GM19438 (cell line): ENCODE results near the gene HOXB13.

Source experiments
- ATAC-seq: cut with Tn5 transposase; IDR thresholded peaks from one replicate; pipeline ENCODE4 v1.9.1; 2021; ENCODE audit warnings: low read depth; ENCODE audit not compliant: unreplicated experiment

The HOXB13 gene

DNA sequence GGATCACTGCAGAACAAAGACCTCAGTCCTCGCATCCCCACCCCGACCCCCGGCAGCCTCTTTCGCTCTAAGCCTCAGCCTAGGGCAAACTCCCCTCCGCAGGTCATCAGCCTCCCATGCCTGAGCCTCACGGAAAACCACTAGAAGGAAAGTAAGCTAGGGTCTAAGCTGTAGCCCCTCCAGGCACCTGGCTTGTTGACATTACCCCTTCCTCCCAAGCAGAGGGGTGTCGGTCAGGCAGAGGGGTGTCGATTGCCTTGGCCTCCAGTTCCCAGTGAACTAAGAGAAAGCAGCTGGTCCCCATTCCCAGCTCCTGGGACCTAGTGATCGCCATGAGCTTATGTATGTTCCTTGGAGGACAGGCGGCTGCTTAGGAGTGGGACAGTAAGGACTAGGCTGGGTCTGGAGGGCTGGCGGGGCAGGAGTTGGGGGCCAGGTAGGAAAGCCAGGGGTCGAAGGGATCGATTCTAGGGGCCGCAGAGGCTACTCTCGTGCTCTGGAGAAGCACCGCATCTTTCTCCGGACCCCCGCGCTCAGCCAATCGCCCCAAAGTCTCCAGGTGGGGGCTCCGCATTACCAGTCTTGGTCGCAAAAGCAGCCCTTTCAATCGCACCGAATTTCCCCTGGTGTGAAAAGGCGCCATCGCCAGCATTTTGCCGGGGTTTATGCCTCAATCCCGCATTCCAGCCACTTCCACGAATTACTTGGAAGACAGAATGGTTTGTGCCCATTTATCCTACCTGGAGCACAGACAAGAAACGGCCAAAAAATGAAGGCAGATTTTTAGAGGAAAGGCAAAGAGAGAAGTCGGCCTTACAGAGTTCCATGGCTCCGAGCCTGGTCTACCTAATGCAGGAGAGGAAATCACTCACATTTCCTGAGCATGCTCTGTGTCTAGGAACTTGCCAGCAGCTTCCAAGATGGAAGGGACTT, 21.3 kb upstream of the HOXB13 start:
- no peak for ATAC-seq

DNA sequence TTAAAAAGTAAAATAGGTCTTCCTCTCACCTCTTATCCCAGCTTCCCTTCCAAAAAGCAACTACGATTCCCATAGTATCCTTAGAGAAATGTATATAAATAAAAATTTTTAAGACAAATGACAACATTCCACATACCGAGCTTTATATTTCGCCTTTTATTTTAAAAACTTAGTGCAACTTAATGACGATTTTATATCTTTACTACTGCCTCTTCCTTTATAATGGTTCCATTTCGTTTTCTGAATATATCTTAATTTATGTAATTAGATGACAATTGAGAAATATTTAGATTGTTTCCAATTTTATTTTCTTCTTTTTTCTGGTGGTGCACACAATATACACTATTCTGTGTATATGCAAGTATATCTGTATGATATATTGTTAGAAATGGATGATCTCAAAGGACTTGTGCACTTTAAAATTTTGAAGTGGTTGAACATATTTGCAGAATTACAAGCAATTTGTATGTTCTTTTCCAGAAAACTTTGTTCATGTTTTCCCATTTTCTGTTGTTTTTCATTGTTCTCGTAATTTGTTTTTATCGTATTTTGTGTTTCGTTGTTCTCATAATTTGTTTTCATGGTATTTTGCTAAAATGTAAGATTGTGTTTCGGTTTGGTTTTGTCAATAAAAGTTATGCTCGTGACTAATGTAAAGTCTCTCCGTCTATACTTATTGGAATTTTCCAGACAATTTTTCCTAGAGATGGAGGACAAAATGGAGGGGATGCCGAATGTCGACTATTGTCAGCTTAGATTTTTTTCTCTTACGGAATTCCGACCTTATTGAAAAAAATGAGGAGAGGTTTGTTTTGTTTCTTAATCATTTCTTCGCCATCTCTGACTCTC, 20.4 kb upstream of the HOXB13 start:
- ATAC-seq = no peak

DNA sequence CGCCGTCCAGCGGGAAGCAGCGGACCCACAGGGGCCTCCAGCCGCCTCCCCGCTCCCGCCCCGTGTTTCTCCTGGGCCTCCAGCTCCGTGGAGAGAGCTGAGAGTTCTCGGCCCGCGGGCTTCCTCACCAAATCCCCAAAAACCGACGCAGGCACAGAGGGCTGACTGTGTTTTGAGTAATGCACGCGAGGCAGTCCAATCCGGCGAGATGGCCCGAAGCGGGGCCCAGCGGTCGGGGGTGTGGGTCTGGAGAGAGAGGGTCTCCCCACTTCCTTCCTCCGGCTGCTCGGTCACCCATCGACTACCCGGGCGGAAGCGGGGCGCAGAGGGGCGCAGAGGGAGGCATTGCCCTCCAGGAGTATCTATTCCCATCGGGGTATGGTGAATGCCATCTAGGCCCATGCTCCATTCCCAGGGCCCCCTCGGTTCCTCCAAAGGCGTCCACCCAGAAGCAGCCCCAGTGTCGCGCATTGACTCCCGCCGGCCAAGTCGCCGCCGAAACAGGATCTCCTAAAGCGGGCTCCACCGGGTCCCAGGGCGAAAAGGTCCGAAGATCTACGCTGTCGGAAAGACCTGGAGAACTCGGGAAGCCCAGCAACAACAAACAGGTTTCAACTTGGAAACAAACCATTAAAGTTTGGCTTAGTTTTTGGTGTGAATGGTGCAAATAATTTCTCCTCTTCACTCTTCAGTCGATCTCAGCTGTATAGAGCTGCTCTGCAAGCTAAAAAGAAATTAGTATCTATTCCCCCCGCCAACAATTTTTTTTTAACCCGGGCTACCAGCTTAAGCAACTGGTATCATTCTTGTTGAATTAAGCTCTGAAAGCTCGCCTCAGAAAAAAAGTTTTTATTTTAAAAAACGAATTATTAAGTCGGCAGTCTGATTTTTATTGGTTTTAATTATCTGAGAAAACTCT, 19.2 kb upstream of the HOXB13 start:
- no peak for ATAC-seq

DNA sequence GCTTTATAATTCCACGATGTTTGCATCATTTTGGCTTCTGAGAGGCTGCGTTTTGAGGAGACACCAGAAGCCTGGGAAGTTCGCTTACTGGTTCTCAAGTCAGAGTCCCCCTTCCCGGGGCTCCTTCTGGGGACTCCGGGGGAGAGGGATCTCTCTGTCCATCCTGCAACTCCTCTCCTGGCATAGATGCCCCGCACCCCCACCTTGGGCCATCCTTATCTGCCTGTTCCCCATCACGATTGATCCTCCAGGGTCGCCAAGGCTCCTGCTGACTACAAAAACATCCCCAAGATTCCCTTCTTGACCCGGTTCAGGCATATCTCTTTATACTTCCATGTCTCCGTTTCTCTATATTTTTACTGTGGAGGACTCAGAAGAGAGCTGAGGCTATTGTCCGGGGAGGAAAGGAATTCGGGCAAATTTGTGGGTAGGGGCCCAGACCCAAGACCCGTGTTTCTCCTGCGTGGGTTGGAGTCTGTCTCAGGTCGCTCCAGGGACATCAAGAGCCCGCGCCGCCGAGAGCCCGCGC, 18.4 kb upstream of the HOXB13 start:
- ATAC-seq = no peak

DNA sequence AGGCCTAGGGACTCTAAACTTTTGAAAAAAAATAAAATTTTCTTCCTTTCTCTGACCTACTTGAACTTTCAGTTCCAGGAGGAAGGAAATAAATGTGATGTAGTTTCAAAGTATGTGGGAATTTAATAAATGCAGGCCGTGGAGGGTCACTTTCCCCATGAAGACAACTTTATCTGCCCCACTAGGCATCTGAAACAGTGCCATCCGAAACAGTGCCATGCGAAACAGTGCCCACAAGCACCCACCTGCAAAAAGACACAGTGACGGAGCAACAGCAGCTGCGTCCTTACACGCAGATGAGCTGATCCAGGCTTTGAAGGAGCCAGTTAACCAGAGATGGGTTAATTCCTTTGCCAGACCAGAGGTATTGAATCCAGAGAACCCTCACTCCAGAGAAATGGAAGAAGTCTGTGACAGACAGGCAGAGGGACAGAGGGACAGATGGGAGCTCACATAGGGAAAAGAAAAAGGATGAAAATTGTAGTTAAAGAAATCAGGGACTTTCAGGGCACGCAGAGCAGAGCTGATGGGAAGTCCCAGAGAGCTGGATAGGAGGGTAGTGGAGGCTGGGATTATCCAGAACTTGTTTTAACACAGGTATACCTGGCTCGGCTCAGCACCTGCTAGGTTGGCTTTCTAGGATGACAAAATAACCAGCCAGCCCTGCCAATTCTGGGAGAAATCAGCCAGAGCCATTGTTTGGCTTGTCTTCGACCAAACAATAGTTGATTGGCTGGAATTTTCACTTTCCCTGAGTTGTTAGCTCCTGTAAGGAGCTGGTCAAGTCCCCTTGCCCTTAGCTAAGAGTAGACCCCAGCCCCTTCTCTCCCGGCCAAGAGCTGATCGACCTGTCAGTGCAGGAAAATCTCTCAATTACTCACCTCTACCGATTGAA, 17.1 kb upstream of the HOXB13 start:
- no peak for ATAC-seq

DNA sequence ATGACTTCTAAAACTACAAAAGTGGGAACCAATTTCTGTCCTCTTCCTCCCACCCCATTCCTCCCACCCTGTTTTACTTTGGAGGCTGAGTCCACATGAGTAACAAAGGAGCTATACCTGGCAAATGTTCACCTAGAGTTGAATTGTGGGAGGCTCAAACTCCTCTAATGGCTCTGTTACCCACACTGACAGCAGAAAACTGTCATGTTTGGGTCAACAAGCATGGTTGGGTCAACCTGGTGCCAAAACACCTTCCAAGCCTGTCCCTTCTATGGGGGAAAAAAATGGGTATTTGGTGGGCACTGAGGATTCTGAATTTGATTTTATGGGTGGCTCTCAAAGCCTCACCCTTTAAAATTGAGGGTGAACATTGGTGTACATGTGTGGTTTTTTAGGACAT, 12.0 kb upstream of the HOXB13 start:
- ATAC-seq = no peak

DNA sequence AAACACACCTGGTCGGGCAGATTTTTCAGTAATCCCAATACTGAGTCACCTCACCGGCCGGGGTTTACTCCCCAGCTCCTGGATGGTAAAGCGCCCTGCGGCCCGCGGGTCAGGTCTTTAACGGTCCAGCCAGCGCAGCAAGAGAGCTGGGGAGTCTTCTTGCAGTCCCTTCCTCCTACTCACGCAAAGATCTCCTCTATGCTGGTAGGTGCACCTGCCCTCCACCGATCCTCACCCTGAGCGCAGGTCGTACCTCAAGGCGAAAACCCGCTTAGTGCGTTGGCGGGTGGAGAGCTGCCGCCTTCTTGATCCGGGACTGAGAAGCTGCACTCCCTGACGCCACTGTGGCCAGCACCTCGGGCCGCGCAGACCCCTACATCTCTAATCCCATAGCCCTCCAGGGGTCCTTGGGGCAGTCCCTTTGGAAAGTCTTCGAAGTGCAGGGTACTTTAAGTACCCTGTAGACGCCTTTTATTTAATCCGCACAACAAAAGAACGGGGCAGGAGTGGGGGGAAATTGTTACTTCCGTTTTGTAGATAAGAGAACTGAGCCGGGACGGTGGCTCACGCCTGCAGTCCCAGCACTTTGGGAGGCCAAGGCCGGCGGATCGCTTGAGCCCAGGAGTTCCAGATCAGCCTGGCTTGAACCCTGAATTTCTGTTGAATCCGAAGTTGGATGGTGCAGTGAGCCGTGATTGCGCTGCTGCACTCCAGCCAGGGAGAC, 10.4 kb upstream of the HOXB13 start:
- ATAC-seq = no peak

DNA sequence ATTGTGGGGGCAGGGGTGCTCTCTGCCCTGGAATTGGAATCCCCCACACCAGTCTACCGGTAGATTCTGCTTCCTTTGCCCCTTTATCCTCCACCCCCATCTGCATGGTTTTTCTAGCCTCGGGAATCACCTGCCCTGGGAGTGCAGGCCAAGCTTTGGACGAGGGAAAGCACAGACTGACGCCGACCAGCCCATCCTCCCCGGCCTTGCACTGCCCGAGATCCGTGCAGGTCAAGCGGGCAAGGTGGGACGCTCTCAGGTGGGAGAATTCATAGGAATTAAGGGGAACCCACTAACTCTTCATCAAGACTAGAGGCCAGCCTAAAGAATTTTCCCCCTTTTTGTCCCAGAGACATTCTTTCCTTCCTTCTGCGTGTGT, 9.9 kb upstream of the HOXB13 start:
- no peak for ATAC-seq

DNA sequence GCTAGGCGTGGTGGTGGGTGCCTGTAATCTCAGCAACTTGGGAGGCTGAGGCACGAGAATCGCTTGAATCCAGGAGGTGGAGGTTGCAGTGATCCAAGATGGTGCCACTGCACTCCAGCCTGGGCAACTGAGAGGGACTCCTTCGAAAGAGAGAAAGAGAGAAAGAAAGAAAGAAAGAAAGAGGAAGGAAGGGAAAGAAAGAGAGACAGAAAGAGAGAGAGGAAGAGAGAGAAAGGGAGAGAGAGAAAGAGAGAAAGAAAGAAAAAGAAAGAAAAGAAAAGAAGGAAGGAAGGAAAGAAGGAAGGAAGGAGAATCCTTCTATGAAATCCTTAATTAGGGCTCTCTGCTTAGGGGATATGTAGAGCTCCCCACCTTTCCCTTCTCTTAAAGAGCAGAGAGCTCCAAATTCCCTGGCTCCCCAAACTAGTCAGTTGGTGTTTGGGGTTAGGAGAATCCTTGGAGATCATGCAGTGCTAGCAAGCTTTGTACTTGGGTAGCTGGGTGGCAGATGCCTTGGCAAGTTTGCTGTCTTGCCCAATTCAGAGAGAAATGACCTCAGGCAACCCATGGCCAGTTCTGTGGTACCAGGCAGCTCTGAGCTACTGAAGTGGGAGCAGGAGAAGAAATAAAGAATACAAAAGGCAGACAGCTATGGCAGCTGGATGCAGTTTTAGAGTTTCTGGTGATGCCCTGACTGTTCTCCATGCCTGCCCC, 8.9 kb upstream of the HOXB13 start:
- ATAC-seq = no peak

DNA sequence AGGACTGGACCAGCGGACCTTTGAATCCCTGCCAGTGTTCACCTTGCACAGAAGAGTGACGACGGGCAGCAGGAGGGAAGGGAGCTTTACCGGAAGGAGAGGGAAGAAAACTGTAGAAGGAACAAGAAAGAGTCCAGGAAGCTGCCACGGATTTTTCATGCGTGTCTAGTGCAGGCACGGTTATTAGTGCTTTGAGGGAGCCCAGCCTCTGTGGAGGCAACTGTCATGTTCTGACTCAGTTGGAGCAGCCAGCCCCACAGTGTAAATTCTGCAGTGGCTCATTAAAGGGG, 6.5 kb upstream of the HOXB13 start:
- ATAC-seq = no peak

DNA sequence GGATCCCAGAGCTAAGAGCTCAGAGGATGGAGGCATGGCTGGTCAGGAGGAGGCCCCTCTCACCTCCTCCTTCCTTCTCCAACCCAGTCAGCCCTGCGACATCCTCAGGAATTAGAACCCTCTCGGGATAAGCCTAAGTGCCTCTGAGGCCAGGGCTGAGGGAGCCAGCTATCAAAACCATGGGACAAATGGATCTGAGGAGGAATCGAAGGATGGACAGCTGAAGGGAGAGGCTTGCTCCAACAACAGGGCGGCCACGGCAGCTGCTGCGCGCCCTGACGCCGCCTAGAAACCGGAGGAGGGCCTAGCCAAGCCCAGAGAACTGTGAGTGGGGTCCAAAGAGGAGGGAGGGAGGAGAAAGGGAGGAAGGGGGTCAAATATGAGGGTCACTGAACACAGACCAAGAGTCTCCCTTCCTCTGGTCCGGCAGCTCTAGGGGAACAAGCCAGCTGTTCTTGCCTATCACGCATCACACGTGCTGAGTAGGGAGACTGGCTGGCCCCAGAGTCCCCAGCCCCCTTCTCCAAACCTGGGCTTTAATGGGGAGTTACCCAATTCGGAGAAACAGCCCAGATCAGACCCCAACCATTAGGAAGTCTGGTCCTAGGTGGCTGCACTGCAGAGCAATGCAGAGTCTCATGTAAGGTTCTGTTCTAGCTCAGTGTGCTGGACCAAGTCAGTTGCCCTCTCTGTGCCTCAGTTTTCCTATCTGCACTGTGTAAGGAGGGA, 5.9 kb upstream of the HOXB13 start:
- ATAC-seq = no peak

DNA sequence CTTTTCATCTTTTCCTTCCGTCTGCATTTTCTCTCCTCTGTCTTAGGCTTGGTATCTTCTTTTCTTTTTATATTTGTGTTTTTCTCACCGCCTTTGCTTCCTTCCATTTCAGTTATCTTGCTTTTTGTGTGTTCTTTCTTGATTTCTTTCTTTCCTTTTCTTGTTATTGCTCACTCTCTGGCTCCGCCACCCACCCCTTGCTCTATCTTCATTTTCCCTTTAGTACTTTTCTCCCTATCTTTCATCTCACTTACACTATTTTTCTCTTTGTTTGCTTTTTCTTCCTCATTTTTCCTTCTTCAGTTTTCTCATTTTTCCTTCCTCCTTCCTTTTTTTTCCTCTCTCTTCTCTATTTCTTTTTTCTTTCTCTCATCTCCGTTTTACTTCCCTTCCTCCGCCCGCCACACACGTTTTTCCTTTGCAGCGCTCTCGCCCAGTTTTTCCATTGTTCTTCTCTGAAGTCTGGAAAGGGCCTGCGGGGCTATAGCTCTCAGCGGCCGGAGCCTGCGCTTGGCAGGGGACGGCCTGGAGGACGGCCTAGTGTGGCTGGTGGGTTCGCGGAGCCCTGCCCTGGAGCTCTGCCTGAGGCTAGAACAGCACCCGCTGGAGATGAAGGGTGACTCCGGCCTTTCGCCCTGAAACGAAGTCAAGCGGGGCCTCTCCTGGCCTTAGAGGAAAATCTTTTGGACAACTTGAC, 5.2 kb upstream of the HOXB13 start:
- no peak for ATAC-seq

DNA sequence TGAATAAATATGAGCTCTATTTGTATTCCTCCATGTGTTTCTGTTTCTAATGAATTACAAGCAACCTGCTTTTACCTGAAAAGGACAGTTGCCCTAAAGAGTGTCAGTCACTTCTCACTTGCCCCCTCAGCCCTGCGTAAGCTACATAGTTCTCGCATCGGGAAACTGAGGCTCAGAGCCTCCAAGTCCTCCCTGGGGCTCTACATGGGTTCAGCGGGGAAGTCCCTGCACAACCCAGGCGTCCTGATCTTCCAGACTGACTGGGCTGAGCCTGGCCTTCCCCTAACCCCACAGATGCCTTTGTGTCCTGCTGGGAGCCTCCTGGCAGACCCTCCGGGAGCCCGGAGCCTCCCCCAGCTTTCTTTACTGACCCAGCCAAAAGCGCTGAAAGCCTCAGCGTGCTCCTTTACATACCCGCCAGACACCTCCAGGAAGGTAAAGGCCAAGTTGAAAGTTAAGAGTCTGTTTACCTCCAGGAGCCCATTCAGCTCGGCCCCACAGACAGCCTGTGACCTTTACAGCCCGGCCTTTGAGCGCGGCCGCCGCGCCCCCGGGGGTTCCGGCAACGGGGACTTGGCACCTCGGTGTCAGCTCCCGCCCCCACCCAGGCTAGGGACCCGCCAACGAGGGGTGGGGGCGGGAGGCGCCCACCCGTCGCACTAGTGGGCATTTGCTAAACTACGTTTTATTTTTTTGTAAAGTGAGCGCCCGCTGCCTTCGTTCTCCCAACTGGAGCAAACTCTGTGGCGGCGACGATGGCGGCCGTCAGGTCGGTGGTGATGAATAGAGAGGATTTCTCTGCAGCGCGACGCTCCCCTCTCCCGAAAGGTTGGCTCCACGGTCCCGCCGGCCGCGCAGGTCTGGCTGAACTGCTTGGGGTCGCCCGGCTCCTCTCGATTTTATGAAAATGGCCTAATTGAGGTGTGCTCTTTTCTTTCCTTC, 4.4 kb upstream of the HOXB13 start:
- ATAC-seq = no peak

DNA sequence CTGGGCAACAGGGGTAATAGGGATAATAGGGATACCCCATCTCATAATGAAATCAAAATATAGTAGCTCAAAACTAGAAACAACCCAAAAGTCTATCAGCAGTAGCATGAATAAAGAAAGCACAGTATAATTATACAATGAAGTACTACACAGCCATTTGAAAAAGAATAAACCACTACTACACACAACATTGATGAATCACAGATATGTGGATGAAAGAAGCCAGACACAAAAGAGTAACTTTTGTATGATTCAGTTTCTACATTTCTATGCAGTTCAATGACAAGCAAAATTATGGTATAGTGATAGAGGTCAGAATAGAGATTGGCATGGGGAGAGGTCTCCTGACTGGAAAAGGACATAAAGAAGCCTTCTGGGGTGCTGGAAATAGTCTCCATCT, 2.8 kb upstream of the HOXB13 start:
- no peak for ATAC-seq

DNA sequence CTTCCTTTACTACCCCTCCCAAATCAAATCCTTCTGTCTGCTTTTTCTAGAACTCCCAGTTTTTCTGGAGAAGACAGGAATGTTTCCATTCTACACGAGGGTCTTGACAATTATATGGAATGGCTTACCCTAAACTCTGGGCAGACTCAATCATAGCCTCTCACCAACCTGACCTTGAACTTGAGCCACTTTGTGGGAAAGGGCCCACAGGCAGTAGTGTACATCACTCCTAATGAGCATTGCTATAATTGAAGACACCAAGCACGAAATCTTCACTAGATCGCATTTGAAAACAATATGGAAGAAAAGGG, 1.6 kb upstream of the HOXB13 start:
- no peak for ATAC-seq
